Large intestine (tissue), 12 donors: Measurements from ENCODE around the gene WFDC10A. TPM values are rescaled to one million over a fixed set of nuclear protein-coding genes. Genes with fewer than 3 reads are reported as not detected.
"Not testable (repeated sequence)": the region's sequence is repeated elsewhere in the genome, so short reads cannot be mapped to it uniquely, and the experiment has no call there.

Experiments
- DNase-seq, 2 donors: peaks; one replicate each; pipeline versions ENCODE4 v3.0.0 to v3.0.0-alpha.2; 2013
- H3K27ac ChIP-seq: one replicate; pipeline ENCODE4 v1.5.1; 2013; ENCODE audit warnings: low read length
- H3K27me3 ChIP-seq: 2 replicates; pipeline ENCODE4 v1.6.1; 2013; ENCODE audit warnings: low read length; ENCODE audit not compliant: control insufficient read depth, insufficient read depth
- H3K36me3 ChIP-seq: 2 replicates; pipeline ENCODE4 v1.6.1; 2013; ENCODE audit warnings: low read length; ENCODE audit not compliant: control insufficient read depth, insufficient read depth
- H3K4me1 ChIP-seq: one replicate; pipeline ENCODE4 v1.6.1; 2013; ENCODE audit warnings: low read length; ENCODE audit not compliant: control insufficient read depth, insufficient read depth
- H3K4me3 ChIP-seq: one replicate; pipeline ENCODE4 v1.5.1; 2013; ENCODE audit warnings: low read length
- H3K9me3 ChIP-seq: one replicate; pipeline ENCODE4 v1.6.1; 2013; ENCODE audit warnings: mild to moderate bottlenecking, low read depth, low read length, moderate library complexity; ENCODE audit not compliant: control insufficient read depth
- WGBS: methylation state at CpG from one replicate; pipeline ENCODE4 v1.1.5; 2013; ENCODE audit warnings: low lambda C conversion rate; ENCODE audit not compliant: insufficient coverage; 5-methylcytosine and 5-hydroxymethylcytosine counted together
- long read RNA-seq, 11 donors: transcript quantifications; one replicate each; lab custom pipeline, GENCODE V29; 2026
- polyA plus RNA-seq: library from polyadenylated mRNA; unstranded; fragments of 120-200 nt; gene quantifications from one replicate; pipeline ENCODE4 v1.2.1, GENCODE V29; 2013

WFDC10A gene
- polyA plus RNA-seq = not detected
- long read RNA-seq, donor 1 = 0 reads
- long read RNA-seq, donor 2 = 0 reads
- long read RNA-seq, donor 3 = 0 reads
- long read RNA-seq, donor 4 = 0 reads
- long read RNA-seq, donor 5 = 0 reads
- long read RNA-seq, donor 6 = 0 reads
- long read RNA-seq, donor 7 = 0 reads
- long read RNA-seq, donor 8 = 0 reads
- long read RNA-seq, donor 9 = 0 reads
- long read RNA-seq, donor 10 = 0 reads
- long read RNA-seq, donor 11 = 0 reads

DNA sequence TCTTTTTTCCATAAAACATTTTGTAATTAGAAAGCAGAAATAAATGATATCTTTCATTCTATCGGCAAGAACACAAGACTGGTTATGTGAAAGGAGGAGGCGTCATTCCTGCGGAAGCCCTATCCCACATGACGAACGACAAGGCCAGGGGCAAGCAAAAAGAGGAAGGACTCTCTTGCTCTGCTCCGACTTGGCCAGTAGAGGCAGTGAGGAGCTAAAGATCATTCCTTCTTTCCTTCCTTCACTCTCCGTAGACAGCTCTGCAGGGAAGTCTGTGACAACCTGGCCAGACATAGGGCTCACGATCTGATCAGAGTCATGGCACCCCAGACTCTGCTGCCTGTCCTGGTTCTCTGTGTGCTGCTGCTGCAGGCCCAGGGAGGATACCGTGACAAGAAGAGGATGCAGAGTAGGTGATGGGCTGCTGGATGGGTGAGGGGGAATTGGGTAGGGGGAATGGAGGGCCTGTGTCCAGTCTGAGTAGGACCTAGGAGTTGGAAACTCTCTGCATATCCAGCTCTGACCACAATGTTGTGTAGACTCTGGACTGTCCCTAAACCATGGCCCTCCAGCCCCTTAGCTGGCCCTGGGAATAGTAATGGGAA is at the start of gene WFDC10A:
Gene WFDC10A (plus strand): TSS at position 244 of the 605 bp plus-strand sequence. CDS start 75 bp downstream, at position 319.
- Histone ChIP-seq H3K9me3 (no peaks in the 10 kb centered on the region), H3K4me1 (no peaks in the 10 kb centered on the region), H3K27me3 (no peaks in the 10 kb centered on the region), H3K36me3 (no peaks in the 10 kb centered on the region), H3K27ac (no peak within 1 kb of the TSS), H3K4me3 (no peak within 1 kb of the TSS)
- WGBS = 0% methylated on average over 1 of the region's 9 CpGs
- DNase-seq = peak; percentile 12 to 30

GRCh38 chr20:45581702-45582101 is 47.8 kb upstream of the WFDC10A start:
- Histone ChIP-seq H3K9me3 (no peaks in the 10 kb centered on the region), H3K27me3 (peaks cover 9% of the 10 kb centered on the region), H3K27ac (no peak overlapping the region), H3K4me1 (no peaks in the 10 kb centered on the region), H3K36me3 (no peaks in the 10 kb centered on the region), H3K4me3 (no peak overlapping the region)
- no peak for DNase-seq

GRCh38 chr20:45583502-45583901 is 46.0 kb upstream of the WFDC10A start:
- WGBS = no CpG with 5 or more reads among the region's 3 CpGs
- no peaks in the 10 kb centered on the region for H3K4me1 ChIP-seq
- H3K27me3 ChIP-seq = peaks cover 11% of the 10 kb centered on the region
- H3K4me3 ChIP-seq = no peak overlapping the region
- H3K27ac ChIP-seq = no peak overlapping the region
- no peak for DNase-seq
- H3K36me3 ChIP-seq = no peaks in the 10 kb centered on the region
- H3K9me3 ChIP-seq = no peaks in the 10 kb centered on the region

GRCh38 chr20:45584294-45584693 is 45.2 kb upstream of the WFDC10A start:
- WGBS = 94% methylated on average over 3 of the region's 5 CpGs
- H3K27me3 ChIP-seq = peaks cover 12% of the 10 kb centered on the region
- not testable (repeated sequence) for H3K4me3 ChIP-seq, H3K4me1 ChIP-seq, DNase-seq, H3K36me3 ChIP-seq, H3K9me3 ChIP-seq, H3K27ac ChIP-seq

- not testable (repeated sequence) for H3K36me3 ChIP-seq, H3K4me3 ChIP-seq, H3K4me1 ChIP-seq, DNase-seq, H3K27ac ChIP-seq, H3K9me3 ChIP-seq
- peaks cover 10% of the 10 kb centered on the region for H3K27me3 ChIP-seq
- WGBS = 100% methylated on average over 1 of the region's 5 CpGs
Measured at GRCh38 chr20:45585986-45586385, 43.6 kb upstream of the WFDC10A start.

DNA sequence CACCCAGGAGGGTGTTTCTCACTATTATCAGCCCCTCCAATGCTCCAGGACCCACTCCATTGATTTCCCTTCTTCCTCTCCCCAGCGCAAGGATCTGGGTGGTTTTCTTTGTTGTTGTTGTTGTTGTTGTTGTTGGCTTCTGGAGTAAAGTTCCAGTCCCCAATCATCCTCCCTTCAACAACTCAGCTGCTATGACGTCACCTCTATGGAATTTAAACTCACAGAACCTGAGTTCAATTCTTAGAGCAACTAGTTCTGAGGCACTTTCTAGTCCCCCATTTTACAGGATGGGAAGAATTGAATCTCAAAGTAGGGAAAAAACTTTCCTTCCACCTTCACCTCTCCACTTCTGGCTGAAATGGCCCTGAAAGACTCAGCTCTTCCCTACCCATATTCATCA is 40.7 kb upstream of the WFDC10A start:
- H3K4me1 ChIP-seq = no peaks in the 10 kb centered on the region
- H3K27ac ChIP-seq = no peak overlapping the region
- no CpG with 5 or more reads among the region's 2 CpGs for WGBS
- H3K27me3 ChIP-seq = peaks cover 3% of the 10 kb centered on the region
- H3K4me3 ChIP-seq = no peak overlapping the region
- H3K9me3 ChIP-seq = no peaks in the 10 kb centered on the region
- no peaks in the 10 kb centered on the region for H3K36me3 ChIP-seq
- DNase-seq = no peak

- peaks cover 3% of the 10 kb centered on the region for H3K27me3 ChIP-seq
- no peaks in the 10 kb centered on the region for H3K4me1 ChIP-seq
- H3K27ac ChIP-seq = no peak overlapping the region
- H3K4me3 ChIP-seq = no peak overlapping the region
- no peak for DNase-seq
- no CpG with 5 or more reads among the region's 1 CpG for WGBS
- H3K36me3 ChIP-seq = no peaks in the 10 kb centered on the region
- H3K9me3 ChIP-seq = no peaks in the 10 kb centered on the region
Measured at GRCh38 chr20:45589725-45590124, 39.8 kb upstream of the WFDC10A start.

- DNase-seq = peak; percentile 9 to 14
- WGBS = no CpG with 5 or more reads among the region's 5 CpGs
- H3K27me3 ChIP-seq = peaks cover 7% of the 10 kb centered on the region
- H3K4me1 ChIP-seq = no peaks in the 10 kb centered on the region
- H3K27ac ChIP-seq = no peak overlapping the region
- H3K36me3 ChIP-seq = no peaks in the 10 kb centered on the region
- H3K4me3 ChIP-seq = no peak overlapping the region
- H3K9me3 ChIP-seq = no peaks in the 10 kb centered on the region
Measured at GRCh38 chr20:45592574-45593189, 36.9 kb upstream of the WFDC10A start.

DNA sequence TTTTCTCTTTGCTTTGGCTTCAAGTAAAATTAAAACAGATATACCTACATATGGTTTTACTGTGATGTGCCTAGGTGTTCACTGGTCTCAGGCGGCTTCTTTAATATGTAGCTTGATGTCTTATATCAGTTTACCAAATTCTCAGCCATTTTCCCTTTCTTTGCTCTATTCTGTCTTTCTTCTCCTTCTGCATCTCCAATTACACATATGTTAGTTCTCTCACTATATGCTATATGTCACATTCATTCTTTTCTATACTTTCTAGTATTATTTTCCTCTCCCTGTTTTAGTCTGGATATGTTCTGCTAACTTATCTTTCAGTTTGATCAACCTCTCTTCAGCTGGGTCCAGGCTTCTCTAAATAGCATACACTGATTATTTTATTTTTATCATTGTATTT is 36.0 kb upstream of the WFDC10A start:
- H3K27me3 ChIP-seq = peaks cover 5% of the 10 kb centered on the region
- H3K27ac ChIP-seq = no peak overlapping the region
- no peak overlapping the region for H3K4me3 ChIP-seq
- H3K4me1 ChIP-seq = no peaks in the 10 kb centered on the region
- DNase-seq = no peak
- H3K36me3 ChIP-seq = no peaks in the 10 kb centered on the region
- no peaks in the 10 kb centered on the region for H3K9me3 ChIP-seq
- 57% methylated on average over 1 of the region's 1 CpG for WGBS

- Histone ChIP-seq H3K9me3 (no peaks in the 10 kb centered on the region), H3K27ac (no peak overlapping the region), H3K27me3 (peaks cover 10% of the 10 kb centered on the region), H3K4me3 (no peak overlapping the region), H3K36me3 (no peaks in the 10 kb centered on the region), H3K4me1 (no peaks in the 10 kb centered on the region)
- WGBS = no CpG with 5 or more reads among the region's 1 CpG
- no peak for DNase-seq
Measured at GRCh38 chr20:45595235-45595634, 34.3 kb upstream of the WFDC10A start.

DNA sequence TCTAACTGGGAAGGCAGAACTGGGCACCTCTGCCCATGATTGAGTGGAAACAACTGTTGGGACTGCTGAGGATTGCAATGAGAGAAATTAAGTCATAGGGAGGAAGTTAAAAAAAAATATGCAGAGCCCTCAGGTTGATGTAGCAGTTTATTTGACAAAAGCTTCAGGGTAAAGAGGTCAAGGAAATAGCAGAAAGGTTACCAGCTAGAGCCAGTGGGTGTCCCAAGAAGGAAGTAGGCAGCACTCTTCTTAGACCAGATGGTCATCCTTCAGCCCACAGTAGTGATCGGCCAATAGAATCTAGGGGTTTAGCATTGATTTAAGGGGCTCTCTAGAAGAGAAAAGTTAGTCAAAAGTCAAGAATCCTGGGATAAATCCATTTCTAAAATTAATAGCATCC is 21.7 kb upstream of the WFDC10A start:
- Histone ChIP-seq H3K27ac (no peak overlapping the region), H3K9me3 (no peaks in the 10 kb centered on the region), H3K27me3 (no peaks in the 10 kb centered on the region), H3K36me3 (no peaks in the 10 kb centered on the region), H3K4me1 (no peaks in the 10 kb centered on the region), H3K4me3 (no peak overlapping the region)
- WGBS = no CpG with 5 or more reads among the region's 1 CpG
- no peak for DNase-seq
